GM18508 (cell line): ENCODE results near the gene CNDP2.
"Not testable (repeated sequence)": the region's sequence is repeated elsewhere in the genome, so short reads cannot be mapped to it uniquely, and the experiment has no call there.

Experiments
- ATAC-seq: cut with Tn5 transposase; IDR thresholded peaks from one replicate; pipeline ENCODE4 v1.9.1; 2021; ENCODE audit warnings: moderate number of reproducible peaks; ENCODE audit not compliant: insufficient read depth, unreplicated experiment

The CNDP2 gene

DNA sequence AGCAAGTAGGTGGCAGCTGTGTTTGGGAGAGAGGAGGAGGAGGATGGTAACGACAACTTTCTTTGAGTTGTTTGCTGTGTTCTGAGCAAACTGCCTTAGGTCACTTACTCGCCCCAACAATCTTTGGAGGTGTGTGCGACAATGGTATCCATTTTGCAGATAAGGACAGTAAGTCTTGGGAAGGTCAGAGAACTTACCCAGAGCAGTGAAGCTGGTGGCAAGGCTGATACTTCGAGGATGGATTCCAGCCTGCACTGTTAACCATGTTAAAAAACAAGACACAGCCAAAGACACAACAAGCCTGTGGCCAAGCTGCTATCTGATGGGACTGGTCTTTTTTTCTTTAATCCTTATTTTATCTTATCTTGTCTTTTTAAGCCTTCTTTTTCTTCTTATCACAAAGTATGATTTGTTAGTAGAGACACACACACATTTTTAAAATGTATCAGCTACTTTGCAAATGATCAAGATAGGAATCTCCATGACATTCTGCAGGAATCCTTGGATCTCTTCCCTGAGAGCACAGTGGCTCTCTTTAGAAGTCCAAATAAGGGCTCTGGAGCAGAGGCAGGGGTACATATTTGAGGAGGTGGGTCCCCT lies 66.1 kb downstream of the CNDP2 start:
- no peak for ATAC-seq

DNA sequence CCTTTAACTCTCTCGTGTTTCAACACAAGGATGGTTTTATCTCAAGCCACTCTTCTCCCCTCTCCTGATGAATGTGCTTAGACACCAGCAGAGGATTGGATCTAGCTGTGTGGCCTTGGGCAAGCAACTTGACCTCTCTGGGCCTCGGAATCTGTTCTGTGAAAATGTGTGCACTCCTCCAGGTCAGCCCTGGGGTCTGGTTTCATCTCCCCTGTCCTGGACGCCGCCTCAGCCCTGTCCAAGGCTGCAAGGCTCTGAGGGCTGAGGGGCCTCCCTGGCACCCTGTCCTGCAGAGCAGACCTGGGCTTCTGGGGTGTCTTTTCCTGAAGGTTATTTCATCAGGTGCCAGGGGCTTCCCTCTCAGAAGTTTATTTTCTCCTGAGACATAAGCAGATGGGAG lies 66.6 kb downstream of the CNDP2 start:
- no peak for ATAC-seq

DNA sequence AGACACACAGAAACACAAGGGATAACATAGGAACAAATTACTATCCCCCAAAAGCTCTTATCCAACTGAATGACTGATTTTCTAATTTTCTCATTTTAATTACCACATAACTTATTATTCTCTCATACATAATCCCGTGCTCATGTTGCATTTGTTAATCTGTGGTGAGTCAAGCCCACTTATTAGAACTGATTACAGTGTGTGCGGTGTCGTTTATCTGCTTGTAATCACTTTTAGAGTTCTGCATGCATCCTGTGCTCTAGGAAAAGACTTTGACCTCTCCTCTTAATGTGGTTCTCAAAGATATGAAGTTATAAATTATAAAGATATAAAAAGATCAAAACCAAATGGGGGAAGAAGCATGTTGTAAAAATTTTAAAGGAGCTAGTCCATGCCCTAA lies 67.8 kb downstream of the CNDP2 start:
- no peak for ATAC-seq

DNA sequence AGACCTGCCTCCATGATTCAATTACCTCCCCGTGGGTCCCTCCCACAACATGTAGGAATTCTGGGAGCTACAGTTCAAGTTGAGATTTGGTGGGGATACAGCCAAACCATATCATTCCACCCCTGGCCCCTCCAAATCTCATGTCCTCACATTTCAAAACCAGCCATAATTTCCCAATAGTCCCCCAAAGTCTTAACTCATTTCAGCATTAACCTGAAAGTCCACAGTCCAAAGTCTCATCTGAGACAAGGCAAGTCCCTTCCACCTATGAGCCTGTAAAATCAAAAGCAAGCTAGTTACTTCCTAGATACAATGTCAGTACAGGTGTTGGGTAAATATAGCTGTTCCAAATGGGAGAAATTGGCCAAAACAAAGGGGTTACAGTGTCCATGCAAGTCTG lies 69.0 kb downstream of the CNDP2 start:
- not testable (repeated sequence) for ATAC-seq

DNA sequence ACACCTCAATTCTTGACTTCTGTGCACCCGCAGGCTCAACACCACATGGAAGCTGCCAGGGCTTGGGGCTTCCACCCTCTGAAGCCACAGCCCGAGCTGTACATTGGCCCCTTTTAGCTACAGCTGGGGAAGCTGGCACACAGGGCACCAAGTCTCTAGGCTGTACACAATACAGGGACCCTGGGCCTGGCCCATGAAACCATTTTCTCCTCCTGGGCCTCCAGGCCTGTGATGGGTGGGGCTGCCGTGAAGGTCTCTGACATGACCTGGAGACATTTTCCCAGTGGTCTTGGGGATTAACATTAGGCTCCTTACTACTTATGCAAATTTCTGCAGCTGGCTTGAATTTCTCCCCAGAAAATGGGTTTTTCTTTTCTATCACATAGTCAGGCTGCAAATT lies 69.8 kb downstream of the CNDP2 start:
- ATAC-seq = not testable (repeated sequence)

DNA sequence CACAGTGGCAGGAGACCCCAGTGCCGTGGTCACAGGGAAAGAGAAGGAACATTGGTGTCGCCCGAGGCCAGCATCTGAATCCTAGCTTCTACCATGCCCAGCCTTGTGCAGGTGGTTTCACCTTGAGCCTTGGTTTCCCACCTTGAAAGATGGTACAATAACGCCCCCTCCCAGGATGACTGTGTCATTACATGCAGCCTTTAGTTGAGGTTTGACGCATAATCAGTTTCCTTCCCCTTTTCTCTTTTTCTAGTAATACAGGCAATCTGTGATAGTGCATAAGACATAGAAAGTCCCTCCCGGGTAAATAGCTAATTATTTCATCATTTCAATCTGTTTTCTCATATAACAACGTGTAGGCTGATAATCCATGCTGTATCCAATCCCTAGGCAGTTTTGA lies 71.7 kb downstream of the CNDP2 start:
- ATAC-seq = no peak

DNA sequence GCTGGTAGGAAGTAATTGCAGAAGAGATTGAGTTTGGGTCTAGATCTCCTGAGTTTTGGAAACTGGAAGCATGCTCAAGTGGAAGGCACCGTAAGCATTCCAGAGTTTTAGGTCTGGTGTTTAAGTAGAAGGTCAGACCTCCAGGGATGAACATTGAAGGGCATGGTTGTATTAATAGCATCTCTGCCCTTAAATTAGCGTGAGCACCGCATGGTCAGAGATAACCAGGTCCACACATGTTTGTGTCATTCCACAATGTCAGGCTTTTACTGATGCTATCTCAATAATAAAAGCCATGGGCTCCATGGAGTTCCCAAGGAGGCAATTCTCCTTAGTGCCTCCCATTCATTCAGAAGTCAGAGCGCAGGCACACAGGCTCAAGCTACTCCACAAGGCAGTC lies 73.2 kb downstream of the CNDP2 start:
- ATAC-seq = no peak

DNA sequence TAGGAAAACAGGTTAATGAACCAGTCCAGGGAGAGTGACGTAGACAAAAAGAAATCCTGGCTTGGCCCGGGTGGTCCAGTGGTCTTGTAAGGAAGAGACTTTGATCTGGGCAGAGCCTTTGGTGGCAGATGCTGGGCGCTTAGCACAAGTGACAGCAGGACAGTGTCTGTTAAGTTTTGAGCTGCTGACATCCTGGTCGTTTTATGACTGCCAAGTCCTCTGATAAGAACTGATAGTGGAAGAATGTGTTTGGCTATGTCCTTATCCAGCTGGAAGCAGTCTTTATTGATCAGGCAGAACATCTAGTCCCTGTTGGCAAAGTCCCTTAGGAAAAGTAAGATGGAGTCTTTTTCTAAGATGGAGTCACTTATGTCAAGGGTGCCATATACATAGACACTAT lies 74.1 kb downstream of the CNDP2 start:
- no peak for ATAC-seq

DNA sequence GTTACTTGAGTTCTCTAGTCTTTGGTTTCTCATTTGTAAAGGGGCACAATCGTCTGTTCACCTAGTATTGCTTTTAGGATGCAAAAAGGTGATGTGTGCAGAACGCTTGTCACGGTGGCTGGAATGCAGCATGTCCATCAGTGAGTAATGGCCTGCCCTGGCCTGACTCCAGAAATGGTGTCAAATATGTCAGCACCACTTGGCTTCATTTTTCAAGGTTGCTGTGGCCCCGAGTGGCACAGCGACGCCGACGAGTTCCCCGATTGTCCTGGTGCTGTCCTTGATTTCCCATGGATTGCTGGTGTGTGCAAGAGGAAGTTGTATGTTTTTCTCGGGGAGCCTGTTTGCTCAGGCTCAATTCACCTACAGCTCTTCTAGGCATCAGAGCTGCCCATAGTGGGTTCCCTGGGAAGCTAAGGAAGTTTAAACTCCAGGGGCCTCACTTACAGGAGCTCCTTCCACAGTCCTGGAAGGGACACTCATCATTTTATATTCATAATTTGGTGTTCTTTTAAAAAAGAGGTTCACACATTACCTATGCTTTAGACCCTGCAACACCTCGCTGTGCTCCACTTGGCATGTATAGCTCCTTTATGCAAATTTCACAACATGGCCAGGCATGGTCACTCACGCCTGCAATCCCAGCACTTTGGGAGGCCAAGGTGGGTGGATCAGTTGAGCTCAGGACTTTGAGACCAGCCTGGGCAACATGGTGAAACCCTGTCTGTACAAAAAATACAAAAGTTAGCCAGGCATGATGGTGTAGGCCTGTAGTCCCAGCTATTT lies 75.9 kb downstream of the CNDP2 start:
- no peak for ATAC-seq

DNA sequence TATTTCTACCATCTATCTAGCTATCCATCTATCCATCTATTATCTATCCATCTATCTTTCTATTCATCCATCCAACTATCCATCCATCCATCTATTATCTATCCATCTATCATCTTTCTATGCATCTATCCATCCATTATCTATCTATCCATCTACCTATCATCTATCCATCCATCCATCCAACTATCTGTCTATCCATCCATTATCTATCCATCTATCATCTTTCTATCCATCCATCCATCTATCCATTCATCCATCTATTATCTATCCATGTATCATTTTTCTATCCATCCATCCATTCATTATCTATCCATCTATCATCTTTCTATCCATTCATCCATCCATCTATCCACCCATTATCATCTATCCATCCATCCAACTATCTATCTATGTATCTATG lies 76.9 kb downstream of the CNDP2 start:
- ATAC-seq = no peak
